Muscle layer of duodenum (tissue), 2 donors: ENCODE data around the gene GAK.

ENCODE experiments used
- H3K27ac ChIP-seq: one replicate; pipeline ENCODE4 v1.7.0; 2013; ENCODE audit warnings: mild to moderate bottlenecking, low read length
- H3K27me3 ChIP-seq: one replicate; pipeline ENCODE4 v1.7.0; 2013; ENCODE audit warnings: low read depth, mild to moderate bottlenecking, control low read depth, low read length
- H3K36me3 ChIP-seq, 2 donors: one replicate each; pipeline ENCODE4 v1.7.0; 2013; ENCODE audit warnings: low read length in 2 of 2, control low read depth in 1 of 2, mild to moderate bottlenecking in 1 of 2; ENCODE audit not compliant: insufficient read depth in 2 of 2, control insufficient read depth in 1 of 2
- H3K4me1 ChIP-seq, 2 donors: one replicate each; pipeline ENCODE4 v1.7.0; 2013; ENCODE audit warnings: low read length in 2 of 2, mild to moderate bottlenecking in 2 of 2, control low read depth in 1 of 2, moderate library complexity in 1 of 2; ENCODE audit not compliant: insufficient read depth in 2 of 2, control insufficient read depth in 1 of 2
- H3K4me3 ChIP-seq, 2 donors: one replicate each; pipeline ENCODE4 v1.7.0; 2013; ENCODE audit warnings: low read length in 2 of 2, low read depth in 1 of 2, mild to moderate bottlenecking in 1 of 2
- H3K9me3 ChIP-seq, 2 donors: one replicate each; pipeline ENCODE4 v1.7.0; 2013; ENCODE audit warnings: low read length in 2 of 2, control low read depth in 1 of 2, mild to moderate bottlenecking in 1 of 2; ENCODE audit not compliant: control insufficient read depth in 1 of 2
- donor health status: healthy.

GAK gene

GRCh38 chr4:898869-899555, 33.1 kb downstream of the GAK start:
- H3K9me3 ChIP-seq = no peaks in the 10 kb centered on the region
- no peaks in the 10 kb centered on the region for H3K4me1 ChIP-seq
- H3K4me3 ChIP-seq = no peak overlapping the region
- H3K27me3 ChIP-seq = no peaks in the 10 kb centered on the region
- H3K27ac ChIP-seq = no peak overlapping the region
- H3K36me3 ChIP-seq = peaks cover 21 to 81% of the 10 kb centered on the region in 2 donors

DNA sequence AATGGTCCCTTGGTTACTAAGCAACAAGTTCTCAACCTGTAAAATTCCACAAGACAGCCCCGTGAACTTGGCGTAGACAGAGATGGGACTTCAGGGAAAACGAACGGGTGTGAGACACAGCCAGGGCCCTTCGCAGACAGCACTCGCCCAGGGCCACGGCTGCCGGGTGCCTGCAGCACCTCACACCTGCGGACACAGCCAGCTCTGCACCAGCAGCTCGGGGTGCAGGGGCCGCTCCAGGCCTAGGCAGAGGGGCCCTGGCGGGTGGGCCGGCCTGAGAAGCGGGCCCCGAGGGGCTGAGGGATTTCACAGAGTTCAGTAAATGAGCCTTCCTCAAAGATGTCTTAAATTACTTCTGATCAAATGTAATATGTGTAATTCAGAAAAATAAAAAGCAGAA, 34.0 kb downstream of the GAK start:
- H3K27ac ChIP-seq = no peak overlapping the region
- H3K36me3 ChIP-seq = peaks cover 21 to 81% of the 10 kb centered on the region in 2 donors
- H3K27me3 ChIP-seq = no peaks in the 10 kb centered on the region
- no peaks in the 10 kb centered on the region for H3K9me3 ChIP-seq
- no peak overlapping the region for H3K4me3 ChIP-seq
- H3K4me1 ChIP-seq = no peaks in the 10 kb centered on the region

- H3K36me3 ChIP-seq = peaks cover 26 to 87% of the 10 kb centered on the region in 2 donors
- no peaks in the 10 kb centered on the region for H3K9me3 ChIP-seq
- no peaks in the 10 kb centered on the region for H3K27me3 ChIP-seq
- H3K4me3 ChIP-seq = no peak overlapping the region
- H3K27ac ChIP-seq = no peak overlapping the region
- H3K4me1 ChIP-seq = no peaks in the 10 kb centered on the region
Observed at GRCh38 chr4:896630-897029, 35.5 kb downstream of the GAK start.

- H3K4me1 ChIP-seq = no peaks in the 10 kb centered on the region
- H3K36me3 ChIP-seq = peaks cover 23 to 82% of the 10 kb centered on the region in 2 donors
- no peak overlapping the region for H3K27ac ChIP-seq
- H3K27me3 ChIP-seq = no peaks in the 10 kb centered on the region
- no peaks in the 10 kb centered on the region for H3K9me3 ChIP-seq
- no peak overlapping the region for H3K4me3 ChIP-seq
Observed at GRCh38 chr4:896216-896615, 35.9 kb downstream of the GAK start.

GRCh38 chr4:895596-895995, 36.5 kb downstream of the GAK start:
- Histone ChIP-seq H3K4me3 (no peak overlapping the region), H3K36me3 (peaks cover 23 to 80% of the 10 kb centered on the region in 2 donors), H3K9me3 (no peaks in the 10 kb centered on the region), H3K27me3 (no peaks in the 10 kb centered on the region), H3K4me1 (no peaks in the 10 kb centered on the region), H3K27ac (no peak overlapping the region)

DNA sequence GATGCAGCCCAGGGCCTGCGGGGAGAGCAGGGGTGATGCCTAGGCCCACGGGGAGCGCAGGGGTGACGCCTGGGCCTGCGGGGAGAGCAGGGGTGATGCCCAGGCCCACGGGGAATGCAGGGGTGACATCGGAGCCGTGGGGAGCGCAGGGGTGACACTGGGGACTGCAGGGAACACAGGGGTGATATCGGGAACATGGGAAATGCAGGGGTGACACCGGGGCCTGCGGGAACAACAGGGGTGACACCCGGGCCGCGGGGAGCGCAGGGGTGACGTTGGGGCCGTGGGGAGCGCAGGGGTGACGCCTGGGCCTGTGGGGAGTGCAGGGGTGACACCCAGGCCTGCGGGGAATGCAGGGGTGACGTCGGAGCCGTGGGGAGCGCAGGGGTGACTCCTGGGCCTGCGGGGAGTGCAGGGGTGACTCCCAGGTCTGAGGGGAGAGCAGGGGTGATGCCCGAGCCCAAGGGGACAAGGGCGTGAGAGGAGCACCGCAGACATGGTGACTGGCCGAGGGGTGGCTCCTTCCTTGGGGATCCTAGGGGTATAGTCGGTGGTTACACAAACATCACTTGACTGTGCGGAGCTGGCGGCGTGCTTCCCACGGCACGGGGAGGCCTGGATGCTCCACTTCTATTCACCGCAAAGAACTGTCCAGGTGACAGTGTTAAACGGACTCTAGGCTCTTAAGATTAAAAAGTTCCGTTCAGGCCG, 38.0 kb downstream of the GAK start:
- Histone ChIP-seq H3K4me3 (no peak overlapping the region), H3K27ac (no peak overlapping the region), H3K36me3 (peaks cover 23 to 81% of the 10 kb centered on the region in 2 donors), H3K4me1 (no peaks in the 10 kb centered on the region), H3K9me3 (no peaks in the 10 kb centered on the region), H3K27me3 (no peaks in the 10 kb centered on the region)

- no peaks in the 10 kb centered on the region for H3K4me1 ChIP-seq
- no peaks in the 10 kb centered on the region for H3K27me3 ChIP-seq
Observed at GRCh38 chr4:893276-893994, 38.7 kb downstream of the GAK start.

DNA sequence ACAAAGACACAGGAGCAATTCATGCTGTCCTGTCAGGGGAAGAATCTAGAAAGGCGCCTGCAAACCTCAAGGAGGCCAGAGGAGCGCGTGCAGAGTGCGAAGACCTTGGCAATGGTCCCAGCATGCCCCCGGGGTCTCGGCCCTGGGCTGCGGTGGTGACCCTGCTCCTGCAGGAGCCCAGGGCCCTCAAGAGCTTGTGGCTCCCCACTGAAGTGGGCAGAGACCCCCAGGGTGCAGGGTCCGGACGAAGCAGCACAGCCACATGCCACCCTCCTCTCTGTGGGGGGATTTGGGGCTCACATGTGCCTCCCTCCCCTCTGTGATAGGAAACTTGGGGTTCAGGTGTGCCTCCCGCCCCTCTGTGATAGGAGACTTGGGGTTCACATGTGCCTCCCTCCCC, 39.3 kb downstream of the GAK start:
- Histone ChIP-seq H3K4me3 (no peak overlapping the region), H3K27me3 (no peaks in the 10 kb centered on the region), H3K4me1 (no peaks in the 10 kb centered on the region), H3K27ac (no peak overlapping the region), H3K9me3 (no peaks in the 10 kb centered on the region), H3K36me3 (peaks cover 26 to 85% of the 10 kb centered on the region in 2 donors)

More at GRCh38 chr4:893276-893994, 38.7 kb downstream of the GAK start:
- H3K4me3 ChIP-seq = no peak overlapping the region
- H3K27ac ChIP-seq = no peak overlapping the region
- peaks cover 23 to 84% of the 10 kb centered on the region in 2 donors for H3K36me3 ChIP-seq
- no peaks in the 10 kb centered on the region for H3K9me3 ChIP-seq

DNA sequence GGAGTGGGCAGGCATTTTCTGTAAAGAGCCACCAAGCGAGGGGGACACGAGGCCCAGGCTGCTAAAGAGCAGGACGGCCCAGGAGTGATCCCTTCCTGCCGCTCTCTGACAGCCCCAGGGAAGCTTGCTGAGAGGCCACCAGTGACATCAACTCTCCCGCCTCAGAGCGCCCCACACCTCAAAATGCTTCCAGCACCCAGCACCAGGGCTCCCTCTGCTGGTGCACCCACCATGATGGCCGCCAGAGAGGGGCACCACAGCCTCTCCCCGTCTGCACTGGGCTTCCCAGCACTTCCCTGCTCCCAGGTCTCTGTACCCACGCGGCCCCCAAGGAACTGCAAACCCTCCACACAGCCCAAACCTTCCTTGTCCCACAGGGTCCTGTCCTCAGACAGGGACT, 40.4 kb downstream of the GAK start:
- Histone ChIP-seq H3K9me3 (no peaks in the 10 kb centered on the region), H3K4me1 (no peaks in the 10 kb centered on the region), H3K36me3 (peaks cover 23 to 83% of the 10 kb centered on the region in 2 donors), H3K27ac (no peak overlapping the region), H3K27me3 (no peaks in the 10 kb centered on the region), H3K4me3 (no peak overlapping the region)

DNA sequence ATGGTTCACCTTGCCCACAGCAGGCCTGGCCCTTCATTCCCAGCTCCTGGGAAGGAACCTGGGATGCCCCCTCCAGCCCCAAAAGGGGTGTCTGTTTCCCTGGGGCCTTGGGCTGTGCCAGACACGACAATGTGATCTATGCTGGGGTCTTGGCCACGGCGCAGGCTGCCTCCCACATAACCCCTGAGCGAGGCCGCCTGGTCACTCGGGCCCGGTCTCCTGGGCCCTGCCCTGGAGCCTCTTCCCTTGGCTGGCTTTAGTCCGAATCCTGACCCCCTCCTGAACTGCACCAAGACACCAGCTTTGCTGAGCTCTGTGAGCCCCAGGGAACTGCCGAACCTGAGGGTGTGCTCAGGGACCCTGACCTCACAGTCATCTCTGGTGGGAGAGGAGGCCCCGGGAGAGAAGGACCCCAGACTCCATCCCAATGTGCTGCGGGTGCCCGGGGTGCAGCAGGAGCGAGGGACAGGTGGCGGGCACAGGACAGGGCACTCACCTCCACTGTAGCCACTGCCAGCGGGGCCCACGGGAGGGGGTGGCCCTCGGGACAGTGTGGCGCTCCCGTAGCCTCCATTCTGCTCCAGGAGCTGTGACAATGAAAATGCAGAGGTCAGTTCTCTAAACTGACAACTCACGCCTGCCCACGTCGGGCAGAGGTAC, 42.0 kb downstream of the GAK start:
- Histone ChIP-seq H3K9me3 (no peaks in the 10 kb centered on the region), H3K4me1 (no peaks in the 10 kb centered on the region), H3K36me3 (peaks cover 15 to 83% of the 10 kb centered on the region in 2 donors), H3K27me3 (no peaks in the 10 kb centered on the region), H3K27ac (no peak overlapping the region), H3K4me3 (no peak overlapping the region)

- no peak overlapping the region for H3K4me3 ChIP-seq
- H3K9me3 ChIP-seq = no peaks in the 10 kb centered on the region
- peaks cover 12 to 86% of the 10 kb centered on the region in 2 donors for H3K36me3 ChIP-seq
- no peak overlapping the region for H3K27ac ChIP-seq
- no peaks in the 10 kb centered on the region for H3K27me3 ChIP-seq
- no peaks in the 10 kb centered on the region for H3K4me1 ChIP-seq
Observed at GRCh38 chr4:889516-889915, 42.6 kb downstream of the GAK start.
